Measurements from ENCODE around the gene ASF1A.

Gene ASF1A

DNA sequence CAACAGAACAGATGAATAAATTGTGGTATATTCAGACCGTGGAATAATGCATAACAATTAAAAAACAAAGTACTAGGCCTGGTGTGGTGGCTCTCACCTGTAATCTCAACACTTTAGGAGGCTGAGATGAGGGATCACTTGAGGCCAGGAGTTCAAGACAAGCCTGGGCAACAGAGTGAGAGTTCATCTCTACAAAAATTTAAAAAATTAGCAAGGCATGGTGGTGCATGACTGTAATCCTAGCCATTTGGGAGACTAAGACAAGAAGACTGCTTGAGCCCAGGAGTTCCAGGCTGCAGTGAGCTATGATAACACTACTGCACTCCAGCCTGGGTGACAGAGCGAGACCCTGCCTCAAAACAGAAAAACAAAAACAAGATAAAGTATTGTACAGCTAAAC is 16.1 kb upstream of the ASF1A start:
- H3K4me3 ChIP-seq (ENCODE audit: low read length) = no peak overlapping the region
- DNase-seq (ENCODE audit: low read depth) = no peak
- TF ChIP-seq, protein P1, sequence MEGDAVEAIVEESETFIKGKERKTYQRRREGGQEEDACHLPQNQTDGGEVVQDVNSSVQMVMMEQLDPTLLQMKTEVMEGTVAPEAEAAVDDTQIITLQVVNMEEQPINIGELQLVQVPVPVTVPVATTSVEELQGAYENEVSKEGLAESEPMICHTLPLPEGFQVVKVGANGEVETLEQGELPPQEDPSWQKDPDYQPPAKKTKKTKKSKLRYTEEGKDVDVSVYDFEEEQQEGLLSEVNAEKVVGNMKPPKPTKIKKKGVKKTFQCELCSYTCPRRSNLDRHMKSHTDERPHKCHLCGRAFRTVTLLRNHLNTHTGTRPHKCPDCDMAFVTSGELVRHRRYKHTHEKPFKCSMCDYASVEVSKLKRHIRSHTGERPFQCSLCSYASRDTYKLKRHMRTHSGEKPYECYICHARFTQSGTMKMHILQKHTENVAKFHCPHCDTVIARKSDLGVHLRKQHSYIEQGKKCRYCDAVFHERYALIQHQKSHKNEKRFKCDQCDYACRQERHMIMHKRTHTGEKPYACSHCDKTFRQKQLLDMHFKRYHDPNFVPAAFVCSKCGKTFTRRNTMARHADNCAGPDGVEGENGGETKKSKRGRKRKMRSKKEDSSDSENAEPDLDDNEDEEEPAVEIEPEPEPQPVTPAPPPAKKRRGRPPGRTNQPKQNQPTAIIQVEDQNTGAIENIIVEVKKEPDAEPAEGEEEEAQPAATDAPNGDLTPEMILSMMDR (conservative IDR thresholded peaks at IDR 0.05; ENCODE audit: low read length) = no peak

DNA sequence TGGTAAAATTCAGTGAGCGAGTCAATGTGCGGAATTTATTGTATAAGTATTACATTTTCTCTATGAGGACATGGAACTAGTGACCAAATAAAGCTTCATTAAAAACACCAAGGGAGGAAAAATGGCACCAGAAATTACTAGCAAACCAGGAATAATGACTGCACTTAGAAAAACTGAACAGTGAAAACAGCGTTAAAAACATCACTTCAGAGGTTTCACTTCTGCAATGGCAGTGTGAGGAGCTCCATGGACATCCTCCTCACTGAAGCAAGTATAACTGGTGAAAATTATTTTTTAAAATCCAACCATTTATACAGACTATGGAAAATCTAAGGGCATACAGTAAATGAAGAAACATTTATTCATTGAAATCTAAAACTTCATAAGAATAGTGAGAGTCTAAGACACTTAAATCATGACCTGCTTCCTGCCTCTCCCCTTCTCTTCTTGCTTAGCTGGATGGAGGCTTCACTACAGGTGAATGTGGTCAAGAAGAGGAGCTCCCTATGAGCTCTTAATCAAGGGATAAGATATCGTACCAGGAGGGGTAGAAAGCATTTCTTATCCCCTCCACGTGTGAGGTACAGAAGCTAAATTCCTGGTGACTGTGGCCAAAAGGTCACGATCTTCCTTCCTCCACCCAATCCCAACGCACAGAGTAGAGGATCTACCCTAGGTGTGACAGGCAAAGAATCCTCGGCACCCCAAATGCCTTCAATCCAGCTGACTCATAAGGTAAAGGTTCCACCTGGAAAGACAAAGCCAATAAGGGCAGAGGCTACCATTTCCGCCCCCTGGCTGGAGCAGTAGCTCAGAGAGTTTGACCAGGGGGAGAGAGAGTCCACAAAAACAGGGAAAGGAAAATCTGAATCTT is 12.3 kb upstream of the ASF1A start:
- TF ChIP-seq, protein P1 (conservative IDR thresholded peaks at IDR 0.05; ENCODE audit: low read length) = no peak
- DNase-seq (ENCODE audit: low read depth) = no peak
- no peak overlapping the region for H3K4me3 ChIP-seq (ENCODE audit: low read length)

DNA sequence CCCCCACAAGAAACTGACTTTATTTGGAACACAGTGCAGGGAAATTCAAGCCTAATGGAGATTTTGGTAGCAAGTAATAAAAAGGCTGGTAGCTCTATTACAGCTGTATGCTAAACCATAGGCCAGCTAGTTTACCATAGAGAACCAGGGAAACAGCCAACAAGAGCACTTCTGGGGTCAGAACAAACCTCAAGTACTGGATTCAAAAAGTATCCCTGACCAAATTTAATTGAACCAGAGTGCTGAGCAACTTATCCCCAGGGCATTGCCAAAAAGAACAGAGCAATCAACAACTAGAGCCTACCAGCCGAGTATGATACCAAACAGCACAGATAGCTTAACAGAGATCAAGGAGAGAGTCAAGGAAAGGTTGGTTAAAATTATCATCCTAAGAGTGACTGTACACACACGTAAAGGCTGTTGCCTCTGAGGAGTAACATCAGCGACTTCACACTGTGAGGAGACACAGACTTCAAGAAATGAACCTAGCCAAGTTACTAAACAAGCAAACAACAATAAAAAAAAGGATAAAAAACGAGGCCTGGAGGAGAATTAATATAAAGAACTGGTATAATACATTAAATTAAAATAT is 11.5 kb upstream of the ASF1A start:
- no peak overlapping the region for H3K4me3 ChIP-seq (ENCODE audit: low read length)
- DNase-seq (ENCODE audit: low read depth) = no peak
- TF ChIP-seq, protein P1 (conservative IDR thresholded peaks at IDR 0.05; ENCODE audit: low read length) = no peak

DNA sequence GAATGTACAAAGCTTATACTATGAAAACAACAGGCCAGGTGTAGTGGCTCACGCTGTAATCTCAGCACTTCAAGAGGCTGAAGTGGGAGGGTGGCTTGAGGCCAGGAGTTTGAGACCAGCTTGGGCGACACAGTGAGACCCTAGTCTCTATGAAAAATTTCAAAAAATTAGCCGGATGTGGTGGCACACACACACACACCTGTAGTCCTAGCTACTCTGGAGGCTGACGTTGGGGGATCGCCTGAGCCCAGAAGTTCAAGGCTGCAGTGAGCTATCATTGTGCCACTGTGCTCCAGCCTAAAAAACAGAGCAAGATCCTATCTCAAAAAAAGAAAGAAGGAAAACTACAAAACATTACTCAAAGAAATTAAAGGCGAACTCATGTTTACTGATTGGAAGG is 7.3 kb upstream of the ASF1A start:
- DNase-seq (ENCODE audit: low read depth) = no peak

DNA sequence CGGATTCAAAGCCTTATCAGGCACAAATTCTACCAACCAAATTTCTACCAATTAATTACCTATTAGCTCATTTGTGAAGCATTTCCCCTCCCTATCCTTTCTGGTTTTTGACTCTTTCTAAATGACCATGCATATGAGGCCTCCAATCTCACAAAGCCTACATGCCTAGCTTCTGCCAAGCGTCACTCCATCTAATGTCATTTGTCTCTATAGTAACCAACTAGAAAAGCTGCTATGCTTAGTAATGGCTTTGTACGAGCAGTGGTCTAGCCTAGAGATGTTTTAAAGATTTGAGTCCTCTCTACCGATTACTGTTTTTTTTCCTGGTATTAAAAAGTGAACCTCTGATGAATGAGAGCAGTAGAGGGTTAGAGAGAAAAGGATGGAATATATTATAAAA is 4.8 kb upstream of the ASF1A start:
- no peak for DNase-seq (ENCODE audit: low read depth)
- H3K4me3 ChIP-seq (ENCODE audit: low read length) = no peak overlapping the region
- TF ChIP-seq, protein P1 (conservative IDR thresholded peaks at IDR 0.05; ENCODE audit: low read length) = no peak

More for the DNA sequence above, 7.3 kb upstream of the ASF1A start:
- TF ChIP-seq, protein P1 (conservative IDR thresholded peaks at IDR 0.05; ENCODE audit: low read length) = no peak
- no peak overlapping the region for H3K4me3 ChIP-seq (ENCODE audit: low read length)

DNA sequence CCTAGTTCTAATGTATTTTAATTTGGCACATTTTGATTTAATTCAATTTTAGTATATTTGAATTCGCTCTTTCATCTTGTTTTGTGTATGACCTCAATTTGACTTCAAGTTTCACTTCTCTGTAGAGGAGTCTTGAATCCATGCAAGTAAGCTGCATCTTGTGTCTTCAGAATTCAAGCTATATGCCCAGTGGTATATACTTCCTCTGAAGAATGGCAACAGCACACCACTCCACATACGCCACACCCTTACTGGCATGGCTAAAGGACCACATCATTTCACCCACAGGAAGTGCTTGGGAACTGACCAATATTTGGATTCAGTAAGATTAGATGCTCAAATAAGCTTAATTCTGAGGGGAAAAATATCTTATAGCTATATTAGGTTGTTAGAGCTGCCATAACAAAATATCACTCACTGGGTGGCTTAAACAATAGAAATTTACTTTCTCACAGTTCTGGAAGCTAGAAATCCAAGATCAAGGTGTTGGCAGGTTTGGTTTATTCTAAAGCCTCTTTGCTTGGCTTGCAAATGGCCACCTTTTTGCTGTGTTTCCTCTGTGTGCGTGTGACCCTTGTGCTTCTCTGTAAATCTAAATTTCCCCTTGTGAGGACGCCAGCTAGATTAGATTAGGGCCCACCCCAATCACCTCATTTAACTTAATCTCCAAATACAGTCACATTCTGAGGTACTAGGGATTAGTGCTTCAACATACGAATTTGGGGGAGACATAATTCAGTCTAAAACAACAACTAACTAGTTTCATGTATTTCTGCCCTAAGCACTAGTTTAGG is 2.8 kb upstream of the ASF1A start:
- no peak overlapping the region for H3K4me3 ChIP-seq (ENCODE audit: low read length)

More for the DNA sequence above, 2.8 kb upstream of the ASF1A start:
- TF ChIP-seq, protein P1 (conservative IDR thresholded peaks at IDR 0.05; ENCODE audit: low read length) = no peak
- DNase-seq (ENCODE audit: low read depth) = no peak
